NT2/D1 (cell line): ENCODE data around the gene NOTO.

Experiments used
- SUZ12 ChIP-seq: IDR thresholded peaks from 2 replicates; pipeline ENCODE4 v1.6.1; 2011; ENCODE audit not compliant: insufficient read length, insufficient read depth; ENCODE audit errors: extremely low read depth
- ZNF274 ChIP-seq: IDR thresholded peaks from 2 replicates; pipeline ENCODE4 v1.6.1; 2011; ENCODE audit warnings: mild to moderate bottlenecking, low read depth, low read length

DNA sequence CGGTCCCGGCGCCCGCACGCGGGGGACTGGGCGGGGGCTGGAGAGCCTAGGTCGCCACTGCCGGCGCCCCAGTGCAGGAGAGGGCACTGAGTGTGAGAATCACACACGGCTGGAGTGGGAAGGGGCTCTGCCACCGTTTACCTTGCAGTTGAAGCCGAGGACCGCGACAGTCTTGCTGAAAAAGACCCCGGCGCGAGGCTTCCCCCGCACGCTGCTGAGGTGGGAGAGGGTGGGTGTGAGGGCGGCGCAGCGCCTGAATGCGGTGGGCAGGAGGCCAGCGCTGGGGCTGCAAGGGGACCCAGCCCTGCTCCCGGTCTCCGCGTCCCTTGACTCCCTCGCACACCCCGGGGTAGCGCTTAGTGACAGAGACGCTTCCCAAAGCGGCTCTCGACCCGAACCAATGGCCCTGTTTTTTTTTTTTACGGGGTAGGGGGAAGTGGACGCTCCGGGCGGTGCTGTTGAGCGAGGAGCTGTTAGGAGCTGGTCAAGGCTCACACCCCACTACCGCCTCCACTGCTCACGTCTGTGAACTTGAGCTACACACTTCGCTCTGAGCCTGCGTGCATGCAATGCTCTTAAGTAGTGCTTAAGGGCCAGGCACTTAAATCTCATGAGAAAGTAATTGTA, 794 bp downstream of the NOTO start:
- TF ChIP-seq ZNF274 (no peak), SUZ12 (no peak)
